Measurements from ENCODE around the gene AZGP1.
"Not testable (repeated sequence)": the region's sequence is repeated elsewhere in the genome, so short reads cannot be mapped to it uniquely, and the experiment has no call there.

AZGP1 gene

GRCh38 chr7:99997545-99998137 is 21.8 kb upstream of the AZGP1 start:
- CTCF ChIA-PET: interaction anchor here (0.6 to 0.7 kb wide), 2 partner anchors 43 to 85 kb away, joined by 4 to 5 read pairs; no protein-coding TSS in a partner anchor
- POLR2A ChIA-PET (ENCODE audit: low non-redundant PET): interaction anchor here (0.5 kb wide), 1 partner anchor 432 kb away, joined by 7 read pairs; no protein-coding TSS in a partner anchor
- no peak overlapping the region for H3K27ac ChIP-seq
- TF ChIP-seq, protein P1, sequence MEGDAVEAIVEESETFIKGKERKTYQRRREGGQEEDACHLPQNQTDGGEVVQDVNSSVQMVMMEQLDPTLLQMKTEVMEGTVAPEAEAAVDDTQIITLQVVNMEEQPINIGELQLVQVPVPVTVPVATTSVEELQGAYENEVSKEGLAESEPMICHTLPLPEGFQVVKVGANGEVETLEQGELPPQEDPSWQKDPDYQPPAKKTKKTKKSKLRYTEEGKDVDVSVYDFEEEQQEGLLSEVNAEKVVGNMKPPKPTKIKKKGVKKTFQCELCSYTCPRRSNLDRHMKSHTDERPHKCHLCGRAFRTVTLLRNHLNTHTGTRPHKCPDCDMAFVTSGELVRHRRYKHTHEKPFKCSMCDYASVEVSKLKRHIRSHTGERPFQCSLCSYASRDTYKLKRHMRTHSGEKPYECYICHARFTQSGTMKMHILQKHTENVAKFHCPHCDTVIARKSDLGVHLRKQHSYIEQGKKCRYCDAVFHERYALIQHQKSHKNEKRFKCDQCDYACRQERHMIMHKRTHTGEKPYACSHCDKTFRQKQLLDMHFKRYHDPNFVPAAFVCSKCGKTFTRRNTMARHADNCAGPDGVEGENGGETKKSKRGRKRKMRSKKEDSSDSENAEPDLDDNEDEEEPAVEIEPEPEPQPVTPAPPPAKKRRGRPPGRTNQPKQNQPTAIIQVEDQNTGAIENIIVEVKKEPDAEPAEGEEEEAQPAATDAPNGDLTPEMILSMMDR (conservative IDR thresholded peaks at IDR 0.05; ENCODE audit: low read depth): no peak
- no peak for DNase-seq (ENCODE audit: low spot score)

DNA sequence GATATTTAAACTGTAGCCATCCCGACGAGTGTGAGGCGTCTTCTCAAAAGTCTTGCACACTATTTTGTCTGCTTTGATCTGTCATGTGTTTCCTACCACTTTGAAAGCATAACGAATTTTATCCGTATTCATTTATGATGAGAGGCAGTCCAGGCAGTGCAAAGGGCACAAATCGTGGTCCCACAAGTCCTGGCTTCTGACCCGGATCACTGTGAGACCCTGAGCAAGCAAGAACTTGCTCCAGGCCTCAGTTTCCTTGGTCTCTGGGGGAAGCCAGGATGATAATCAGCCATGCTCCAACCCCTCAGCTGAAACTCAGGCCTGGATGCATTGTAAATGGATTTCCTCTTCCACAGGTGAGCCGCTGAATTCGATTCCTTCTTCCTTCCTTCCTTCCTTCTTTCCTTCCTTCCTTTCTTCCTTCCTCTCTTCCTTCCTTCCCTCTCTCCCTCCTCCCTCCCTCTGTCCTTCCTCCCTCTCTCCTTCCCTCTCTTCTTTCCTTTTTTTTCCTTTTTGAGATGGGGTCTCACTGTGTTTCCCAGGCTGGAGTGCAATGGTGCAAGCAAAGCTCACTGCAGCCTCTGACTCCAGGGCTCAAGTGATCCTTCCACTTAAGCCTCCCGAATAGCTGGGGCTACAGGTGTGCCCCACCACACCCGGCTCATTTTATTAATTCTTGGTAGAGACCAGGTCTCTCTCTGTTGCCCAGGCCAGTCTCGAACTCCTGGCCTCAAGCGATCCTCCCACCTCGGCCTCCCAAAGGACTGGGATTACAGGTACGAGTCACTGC is 21.1 kb upstream of the AZGP1 start:
- CTCF ChIA-PET: interaction anchor here (0.7 kb wide), 2 partner anchors 44 to 80 kb away, joined by 4 read pairs; no protein-coding TSS in a partner anchor
- POLR2A ChIA-PET (ENCODE audit: low non-redundant PET): interaction anchor here (0.5 kb wide), 1 partner anchor 432 kb away, joined by 7 read pairs; no protein-coding TSS in a partner anchor
- H3K27ac ChIP-seq: no peak overlapping the region
- DNase-seq (ENCODE audit: low spot score): no peak
- TF ChIP-seq, protein P1 (conservative IDR thresholded peaks at IDR 0.05; ENCODE audit: low read depth): no peak

GRCh38 chr7:99994819-99995218 is 19.0 kb upstream of the AZGP1 start:
- TF ChIP-seq, protein P1 (conservative IDR thresholded peaks at IDR 0.05; ENCODE audit: low read depth): no peak
- CTCF ChIA-PET: interaction anchor here (1.2 to 1.8 kb wide), 3 partner anchors 59 to 81 kb away, joined by 3 to 12 read pairs (median 5); no protein-coding TSS in a partner anchor
- POLR2A ChIA-PET (ENCODE audit: low non-redundant PET): no interaction called here
- no peak overlapping the region for H3K27ac ChIP-seq
- DNase-seq (ENCODE audit: low spot score): no peak

GRCh38 chr7:99992330-99993038 is 16.7 kb upstream of the AZGP1 start:
- ChIA-PET CTCF (interaction anchor here (0.5 to 1.5 kb wide), 3 partner anchors 74 to 1344 kb away, joined by 3 to 4 read pairs (median 3); no protein-coding TSS in a partner anchor), POLR2A (ENCODE audit: low non-redundant PET) (no interaction called here)
- no peak for DNase-seq (ENCODE audit: low spot score)
- TF ChIP-seq, protein P1 (conservative IDR thresholded peaks at IDR 0.05; ENCODE audit: low read depth): no peak
- no peak overlapping the region for H3K27ac ChIP-seq

- CTCF ChIA-PET: interaction anchor here (0.6 to 1.5 kb wide), 7 partner anchors 10 to 475 kb away, joined by 3 to 6 read pairs (median 3); partner anchors contain the start of gene GJC3
- DNase-seq (ENCODE audit: low spot score); POLR2A ChIA-PET (ENCODE audit: low non-redundant PET): not testable (repeated sequence)
Observed at GRCh38 chr7:99991543-99991942, 15.7 kb upstream of the AZGP1 start.

GRCh38 chr7:99990460-99990852 is 14.6 kb upstream of the AZGP1 start:
- ChIA-PET CTCF (interaction anchor here (0.6 to 2.5 kb wide), 7 partner anchors 13 to 359 kb away, joined by 3 to 12 read pairs (median 3); partner anchors contain the start of genes CYP3A7 and GJC3), POLR2A (ENCODE audit: low non-redundant PET) (no interaction called here)
- DNase-seq (ENCODE audit: low spot score): no peak
- TF ChIP-seq, protein P1 (conservative IDR thresholded peaks at IDR 0.05; ENCODE audit: low read depth): no peak
- H3K27ac ChIP-seq: no peak overlapping the region

More at GRCh38 chr7:99991543-99991942, 15.7 kb upstream of the AZGP1 start:
- H3K27ac ChIP-seq: not testable (repeated sequence)

All from RWPE1 (cell line).